ENCODE data around the gene AFAP1L2. TPM values are rescaled to one million over a fixed set of nuclear protein-coding genes. Genes with fewer than 3 reads are reported as not detected.
A peak's percentile ranks its signal among the peaks of the same experiment; 100 is the strongest.
"Not testable (repeated sequence)": the region's sequence is repeated elsewhere in the genome, so short reads cannot be mapped to it uniquely, and the experiment has no call there.

The AFAP1L2 gene
- total RNA-seq, 1 donor from 2014 or later: 17.9 TPM

- DNase-seq (ENCODE audit: low spot score): no peak
Measured at GRCh38 chr10:114335614-114336013, 68.7 kb downstream of the AFAP1L2 start.

- no peak for DNase-seq (ENCODE audit: low spot score)
Measured at GRCh38 chr10:114334301-114334700, 70.0 kb downstream of the AFAP1L2 start.

GRCh38 chr10:114333441-114333840, 70.9 kb downstream of the AFAP1L2 start:
- DNase-seq (ENCODE audit: low spot score): not testable (repeated sequence)

- no peak for DNase-seq (ENCODE audit: low spot score)
Measured at GRCh38 chr10:114332301-114333192, 71.8 kb downstream of the AFAP1L2 start.

- DNase-seq (ENCODE audit: low spot score): no peak
Measured at GRCh38 chr10:114329634-114330365, 74.5 kb downstream of the AFAP1L2 start.

GRCh38 chr10:114328874-114329273, 75.4 kb downstream of the AFAP1L2 start:
- DNase-seq (ENCODE audit: low spot score): no peak

GRCh38 chr10:114328441-114328812, 75.9 kb downstream of the AFAP1L2 start:
- DNase-seq (ENCODE audit: low spot score): no peak

- DNase-seq (ENCODE audit: low spot score): no peak
Measured at GRCh38 chr10:114327537-114328440, 76.5 kb downstream of the AFAP1L2 start.

GRCh38 chr10:114326795-114327194, 77.5 kb downstream of the AFAP1L2 start:
- DNase-seq (ENCODE audit: low spot score): no peak

GRCh38 chr10:114323023-114323422, 81.3 kb downstream of the AFAP1L2 start:
- DNase-seq (ENCODE audit: low spot score): no peak

- no peak for DNase-seq (ENCODE audit: low spot score)
Measured at GRCh38 chr10:114322344-114322743, 82.0 kb downstream of the AFAP1L2 start.

- peak; percentile 83 for DNase-seq (ENCODE audit: low spot score)
Measured at GRCh38 chr10:114320249-114321116, 83.8 kb downstream of the AFAP1L2 start.

GRCh38 chr10:114319406-114320248, 84.7 kb downstream of the AFAP1L2 start:
- no peak for DNase-seq (ENCODE audit: low spot score)

- no peak for DNase-seq (ENCODE audit: low spot score)
Measured at GRCh38 chr10:114316744-114317143, 87.6 kb downstream of the AFAP1L2 start.

GRCh38 chr10:114315566-114316420, 88.5 kb downstream of the AFAP1L2 start:
- DNase-seq (ENCODE audit: low spot score): no peak

GRCh38 chr10:114313866-114314265, 90.4 kb downstream of the AFAP1L2 start:
- DNase-seq (ENCODE audit: low spot score): no peak

GRCh38 chr10:114313139-114313538, 91.2 kb downstream of the AFAP1L2 start:
- DNase-seq (ENCODE audit: low spot score): no peak

GRCh38 chr10:114311496-114312209, 92.6 kb downstream of the AFAP1L2 start:
- no peak for DNase-seq (ENCODE audit: low spot score)

All from ureter (tissue), 1 donor.